Dendritic cell treated with granulocyte-macrophage colony-stimulating factor and Interleukin-4, amounts not matched to agents 40 ng/mL and 50 ng/mL, for 4 days (primary cell): ENCODE results near the gene FAM227A.

Source experiments
- H3K27ac Mint-ChIP-seq: one replicate; pipeline ENCODE4 v1.8.0; 2022; ENCODE audit warnings: mild to moderate bottlenecking, mixed read lengths
- H3K27me3 Mint-ChIP-seq: one replicate; pipeline ENCODE4 v1.8.0; 2022; ENCODE audit warnings: mild to moderate bottlenecking, mixed read lengths
- H3K36me3 Mint-ChIP-seq: one replicate; pipeline ENCODE4 v1.8.0; 2022; ENCODE audit warnings: low read depth, mixed read lengths
- H3K4me1 Mint-ChIP-seq: one replicate; pipeline ENCODE4 v1.8.0; 2022; ENCODE audit warnings: low read depth, mixed read lengths
- H3K4me3 Mint-ChIP-seq: one replicate; pipeline ENCODE4 v1.8.0; 2022; ENCODE audit warnings: mild to moderate bottlenecking, moderate library complexity, mixed read lengths
- H3K9me3 Mint-ChIP-seq: one replicate; pipeline ENCODE4 v1.8.0; 2022; ENCODE audit warnings: mixed read lengths
- intact Hi-C: fragments of 100-400 bp; cut with micrococcal nuclease; formaldehyde crosslinking; loops from one replicate; pipeline ENCODE4 v1.15.0; 2022

Gene FAM227A

GRCh38 chr22:38656256-38657044, at the start of gene FAM227A, which contains the start of gene CBY1:
Gene FAM227A, minus strand, starts transcription at chr22:38656392. Its CDS starts 6,224 bp downstream, at chr22:38650168.
Gene CBY1, plus strand, starts transcription at chr22:38656638. Its CDS starts 11,417 bp downstream, at chr22:38668055.
- peak within 1 kb of the TSS; percentile 95 for H3K27ac Mint-ChIP-seq
- H3K36me3 Mint-ChIP-seq: peaks cover 5% of the 10 kb centered on the region
- intact Hi-C loops: no loop called here
- H3K4me3 Mint-ChIP-seq: peak within 1 kb of the TSS; percentile 90
- peaks cover 13% of the 10 kb centered on the region for H3K4me1 Mint-ChIP-seq
- no peaks in the 10 kb centered on the region for H3K27me3 Mint-ChIP-seq
- H3K9me3 Mint-ChIP-seq: no peaks in the 10 kb centered on the region

- intact Hi-C loops: loop anchor here (2.0 kb wide), 1 partner anchor 51 kb away; no protein-coding TSS in a partner anchor
- H3K9me3 Mint-ChIP-seq: no peaks in the 10 kb centered on the region
- peaks cover 24% of the 10 kb centered on the region for H3K36me3 Mint-ChIP-seq
- peak within 1 kb of the TSS; percentile 81 for H3K4me3 Mint-ChIP-seq
- H3K4me1 Mint-ChIP-seq: peaks cover 48% of the 10 kb centered on the region
- H3K27ac Mint-ChIP-seq: peak within 1 kb of the TSS; percentile 85
- H3K27me3 Mint-ChIP-seq: no peaks in the 10 kb centered on the region
Observed at GRCh38 chr22:38705235-38706100, 49.3 kb upstream of the FAM227A start, which contains the start of gene GTPBP1. Gene GTPBP1, plus strand, starts transcription at chr22:38705944. Its CDS starts 12 bp downstream, at chr22:38705956.

- Mint-ChIP-seq H3K4me1 (peaks cover 50% of the 10 kb centered on the region), H3K9me3 (no peaks in the 10 kb centered on the region), H3K27me3 (no peaks in the 10 kb centered on the region), H3K36me3 (peaks cover 27% of the 10 kb centered on the region), H3K4me3 (peak overlapping the region; percentile 81), H3K27ac (peak overlapping the region; percentile 85)
- intact Hi-C loops: loop anchor here (2.0 kb wide), 1 partner anchor 52 kb away; no protein-coding TSS in a partner anchor
Observed at GRCh38 chr22:38704654-38705234, 48.6 kb upstream of the FAM227A start.

- Mint-ChIP-seq H3K9me3 (no peaks in the 10 kb centered on the region), H3K27me3 (no peaks in the 10 kb centered on the region), H3K4me3 (peak within 1 kb of the TSS; percentile 77), H3K4me1 (peaks cover 51% of the 10 kb centered on the region), H3K36me3 (peaks cover 31% of the 10 kb centered on the region), H3K27ac (peak within 1 kb of the TSS; percentile 90)
- intact Hi-C loops: no loop called here
Observed at GRCh38 chr22:38700789-38701628, 44.8 kb upstream of the FAM227A start, which contains the start of gene JOSD1. Gene JOSD1, minus strand, starts transcription at chr22:38700943. Its CDS starts 956 bp downstream, at chr22:38699987.

GRCh38 chr22:38700270-38700788, 44.1 kb upstream of the FAM227A start:
- Mint-ChIP-seq H3K36me3 (peaks cover 31% of the 10 kb centered on the region), H3K27ac (peak overlapping the region; percentile 90), H3K4me1 (peaks cover 54% of the 10 kb centered on the region), H3K9me3 (no peaks in the 10 kb centered on the region), H3K4me3 (peak overlapping the region; percentile 77), H3K27me3 (no peaks in the 10 kb centered on the region)
- intact Hi-C loops: no loop called here

GRCh38 chr22:38699784-38700183, 43.6 kb upstream of the FAM227A start:
- Mint-ChIP-seq H3K27ac (peak overlapping the region; percentile 90), H3K4me3 (peak overlapping the region; percentile 77), H3K4me1 (peaks cover 50% of the 10 kb centered on the region), H3K9me3 (no peaks in the 10 kb centered on the region), H3K36me3 (peaks cover 36% of the 10 kb centered on the region), H3K27me3 (no peaks in the 10 kb centered on the region)
- intact Hi-C loops: no loop called here

- H3K27ac Mint-ChIP-seq: no peak overlapping the region
- H3K4me3 Mint-ChIP-seq: peak overlapping the region; percentile 77
- intact Hi-C loops: no loop called here
- H3K4me1 Mint-ChIP-seq: peaks cover 46% of the 10 kb centered on the region
- H3K9me3 Mint-ChIP-seq: no peaks in the 10 kb centered on the region
- peaks cover 42% of the 10 kb centered on the region for H3K36me3 Mint-ChIP-seq
- H3K27me3 Mint-ChIP-seq: no peaks in the 10 kb centered on the region
Observed at GRCh38 chr22:38699143-38699542, 43.0 kb upstream of the FAM227A start.

- intact Hi-C loops: no loop called here
- no peaks in the 10 kb centered on the region for H3K27me3 Mint-ChIP-seq
- H3K4me3 Mint-ChIP-seq: peak overlapping the region; percentile 77
- H3K4me1 Mint-ChIP-seq: peaks cover 49% of the 10 kb centered on the region
- no peaks in the 10 kb centered on the region for H3K9me3 Mint-ChIP-seq
- H3K27ac Mint-ChIP-seq: no peak overlapping the region
- H3K36me3 Mint-ChIP-seq: peaks cover 47% of the 10 kb centered on the region
Observed at GRCh38 chr22:38698407-38699094, 42.4 kb upstream of the FAM227A start.

GRCh38 chr22:38697425-38698089, 41.4 kb upstream of the FAM227A start:
- Mint-ChIP-seq H3K9me3 (no peaks in the 10 kb centered on the region), H3K27ac (peak overlapping the region; percentile 87), H3K27me3 (no peaks in the 10 kb centered on the region), H3K36me3 (peaks cover 57% of the 10 kb centered on the region), H3K4me3 (peak overlapping the region; percentile 53), H3K4me1 (peaks cover 58% of the 10 kb centered on the region)
- intact Hi-C loops: no loop called here

- H3K27ac Mint-ChIP-seq: peak overlapping the region; percentile 87
- H3K27me3 Mint-ChIP-seq: no peaks in the 10 kb centered on the region
- intact Hi-C loops: no loop called here
- H3K9me3 Mint-ChIP-seq: no peaks in the 10 kb centered on the region
- H3K4me3 Mint-ChIP-seq: peak overlapping the region; percentile 53
- H3K36me3 Mint-ChIP-seq: peaks cover 64% of the 10 kb centered on the region
- H3K4me1 Mint-ChIP-seq: peaks cover 58% of the 10 kb centered on the region
Observed at GRCh38 chr22:38696606-38697424, 40.6 kb upstream of the FAM227A start.

- Mint-ChIP-seq H3K4me1 (peaks cover 56% of the 10 kb centered on the region), H3K27me3 (no peaks in the 10 kb centered on the region), H3K9me3 (no peaks in the 10 kb centered on the region), H3K36me3 (peaks cover 68% of the 10 kb centered on the region), H3K27ac (no peak overlapping the region), H3K4me3 (no peak overlapping the region)
- intact Hi-C loops: no loop called here
Observed at GRCh38 chr22:38694940-38695339, 38.7 kb upstream of the FAM227A start.
